Right cardiac atrium (tissue), 5 donors: ENCODE data around the gene XRCC4. TPM values are rescaled to one million over a fixed set of nuclear protein-coding genes. Genes with fewer than 3 reads are reported as not detected.
"Not testable (repeated sequence)": the region's sequence is repeated elsewhere in the genome, so short reads cannot be mapped to it uniquely, and the experiment has no call there.

ENCODE experiments used
- ATAC-seq, 2 donors: fragments of 200-7000 bp; cut with Tn5 transposase; one replicate each; pipeline versions ENCODE4 v1.8.0 to v1.9.1; 2020; ENCODE audit warnings: moderate library complexity in 2 of 2, mild to moderate bottlenecking in 1 of 2
- DNase-seq, 3 donors: peaks; one replicate each; pipeline ENCODE4 v3.0.0-alpha.2; 2020
- H3K27ac ChIP-seq: one replicate; pipeline ENCODE4 v1.5.1; 2013; ENCODE audit warnings: mild to moderate bottlenecking, low read length, control low read depth, moderate library complexity
- H3K27me3 ChIP-seq: one replicate; pipeline ENCODE4 v1.6.1; 2013; ENCODE audit not compliant: control insufficient read depth, insufficient read depth
- H3K4me1 ChIP-seq: one replicate; pipeline ENCODE4 v1.6.1; 2013; ENCODE audit warnings: low read length; ENCODE audit not compliant: control insufficient read depth, insufficient read depth
- H3K4me3 ChIP-seq: one replicate; pipeline ENCODE4 v1.5.1; 2013; ENCODE audit warnings: low read length, control low read depth
- H3K9me3 ChIP-seq: one replicate; pipeline ENCODE4 v1.6.1; 2013; ENCODE audit warnings: low read length; ENCODE audit not compliant: control insufficient read depth
- WGBS: extraction: QIAGEN DNeasy Blood & Tissue Kit; methylation state at CpG from one replicate; pipeline ENCODE4 v1.1.7; 2013; 5-methylcytosine and 5-hydroxymethylcytosine counted together
- intact Hi-C, 4 donors: fragments of 100-400 bp; cut with DNase I; formaldehyde crosslinking; loops; one replicate each; pipeline versions ENCODE4 v1.11.0 to v1.14.0; 2022 to 2023
- polyA plus RNA-seq: library from polyadenylated mRNA; stranded (reverse); fragments of 200-250 nt; gene quantifications from one replicate; pipeline ENCODE4 v1.2.3, GENCODE V29; 2013
- total RNA-seq, 4 donors: library from RNA; stranded (reverse); fragmentation: NEBNext Ultra II Directional; extraction: Animal tissue kit (Norgen Biotek cat#: 25700); gene quantifications; one replicate each; pipeline ENCODE4 v1.2.1, GENCODE V29; 2021
- donor health status: healthy with polysubstance abuse.
- donor health status: DM: no; HTN: yes; CAD: no.
- donor health status: DM: no; HTN: no; CAD: no.
- donor health status: DM: no; HTN: yes; CAD: no; lungs with severe emphysema.
- donor health status: DM: yes; HTN: yes; CAD: no.

XRCC4 gene
- total and polyA plus RNA-seq, 5 donors: 7.1 to 8.6 (median 7.5) TPM

GRCh38 chr5:83245037-83245436, 167.7 kb downstream of the XRCC4 start:
- 95% methylated on average over 3 of the region's 3 CpGs for WGBS
- intact Hi-C loops: no loop called here
- no peak for ATAC-seq
- H3K27ac ChIP-seq: no peak overlapping the region
- no peak for DNase-seq
- no peaks in the 10 kb centered on the region for H3K9me3 ChIP-seq
- H3K4me3 ChIP-seq: no peak overlapping the region
- no peaks in the 10 kb centered on the region for H3K4me1 ChIP-seq
- no peaks in the 10 kb centered on the region for H3K27me3 ChIP-seq

- ATAC-seq: no peak
- Histone ChIP-seq H3K27ac (no peak overlapping the region), H3K4me3 (no peak overlapping the region), H3K4me1 (no peaks in the 10 kb centered on the region), H3K9me3 (no peaks in the 10 kb centered on the region), H3K27me3 (no peaks in the 10 kb centered on the region)
- 52% methylated on average over 1 of the region's 1 CpG for WGBS
- DNase-seq: no peak
- intact Hi-C loops: no loop called here
Measured at GRCh38 chr5:83246071-83246470, 168.7 kb downstream of the XRCC4 start.

- H3K9me3 ChIP-seq: no peaks in the 10 kb centered on the region
- DNase-seq: no peak
- H3K27ac ChIP-seq: no peak overlapping the region
- 91% methylated on average over 4 of the region's 4 CpGs for WGBS
- H3K27me3 ChIP-seq: no peaks in the 10 kb centered on the region
- no peaks in the 10 kb centered on the region for H3K4me1 ChIP-seq
- intact Hi-C loops: no loop called here
- ATAC-seq: no peak
- H3K4me3 ChIP-seq: no peak overlapping the region
Measured at GRCh38 chr5:83249156-83249555, 171.8 kb downstream of the XRCC4 start.

GRCh38 chr5:83251849-83252248, 174.5 kb downstream of the XRCC4 start:
- DNase-seq: no peak
- intact Hi-C loops: no loop called here
- Histone ChIP-seq H3K4me3 (no peak overlapping the region), H3K4me1 (no peaks in the 10 kb centered on the region), H3K27ac (no peak overlapping the region), H3K27me3 (no peaks in the 10 kb centered on the region), H3K9me3 (no peaks in the 10 kb centered on the region)
- no peak for ATAC-seq
- WGBS: 88% methylated on average over 1 of the region's 1 CpG

GRCh38 chr5:83253720-83254119, 176.4 kb downstream of the XRCC4 start:
- Histone ChIP-seq H3K27me3 (no peaks in the 10 kb centered on the region), H3K4me1 (no peaks in the 10 kb centered on the region), H3K4me3 (no peak overlapping the region), H3K27ac (no peak overlapping the region), H3K9me3 (no peaks in the 10 kb centered on the region)
- ATAC-seq (no peak), DNase-seq (no peak)
- 76% methylated on average over 2 of the region's 2 CpGs for WGBS
- intact Hi-C loops: no loop called here

GRCh38 chr5:83255268-83255667, 177.9 kb downstream of the XRCC4 start:
- no peaks in the 10 kb centered on the region for H3K9me3 ChIP-seq
- intact Hi-C loops: no loop called here
- no peak overlapping the region for H3K4me3 ChIP-seq
- WGBS: 82% methylated on average over 1 of the region's 1 CpG
- H3K4me1 ChIP-seq: no peaks in the 10 kb centered on the region
- ATAC-seq (peak in 1 of 2 donors; percentile 31), DNase-seq (no peak)
- no peak overlapping the region for H3K27ac ChIP-seq
- no peaks in the 10 kb centered on the region for H3K27me3 ChIP-seq

DNA sequence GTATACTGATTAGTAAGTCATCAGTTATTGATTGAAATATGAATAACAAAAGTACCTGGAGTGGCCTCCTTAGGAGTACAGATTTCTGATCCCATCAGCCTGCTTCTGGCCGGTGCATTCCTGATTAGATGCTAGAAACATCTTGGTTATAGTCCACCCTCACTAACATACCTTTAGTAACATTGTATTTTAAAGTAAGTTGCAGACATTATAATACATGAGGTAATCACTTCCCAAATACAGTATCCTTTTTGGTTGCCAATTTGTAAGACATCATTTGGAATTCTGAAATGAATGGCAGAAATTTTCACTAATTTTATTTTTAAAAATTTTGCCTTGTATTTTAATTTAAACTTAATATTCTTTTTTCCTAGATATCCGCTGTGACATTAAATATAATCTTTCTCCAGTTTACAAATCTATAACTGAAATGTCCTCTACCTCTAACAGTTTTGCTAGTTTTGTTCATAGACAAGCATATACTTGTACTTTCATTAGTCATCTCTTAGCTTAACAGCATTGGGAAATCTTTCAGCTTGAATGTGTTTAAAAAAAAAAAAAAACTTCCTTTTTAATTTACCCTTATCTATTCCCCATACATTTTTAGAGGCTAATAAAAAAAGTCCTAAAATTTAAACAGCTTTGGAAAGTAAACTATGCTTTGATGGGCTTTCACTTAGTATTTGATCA, 178.9 kb downstream of the XRCC4 start:
- intact Hi-C loops: no loop called here

DNA sequence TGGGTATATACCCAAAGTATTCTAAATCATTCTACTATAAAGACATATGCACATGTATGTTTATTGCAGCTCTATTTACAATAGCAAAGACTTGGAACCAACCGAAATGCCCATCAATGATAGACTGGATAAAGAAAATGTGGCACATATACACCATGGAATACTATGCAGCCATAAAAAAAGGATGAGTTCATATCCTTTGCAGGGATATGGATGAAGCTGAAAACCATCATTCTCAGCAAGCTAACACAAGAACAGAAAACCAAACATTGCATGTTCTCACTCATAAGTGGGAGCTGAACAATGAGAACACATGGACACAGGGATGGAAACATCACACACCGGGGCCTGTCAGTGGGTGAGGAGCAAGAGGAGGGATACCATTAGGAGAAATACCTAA, 180.3 kb downstream of the XRCC4 start:
- H3K4me1 ChIP-seq, H3K4me3 ChIP-seq, H3K9me3 ChIP-seq, H3K27ac ChIP-seq, DNase-seq, H3K27me3 ChIP-seq, intact Hi-C loops, ATAC-seq: not testable (repeated sequence)
- 97% methylated on average over 2 of the region's 2 CpGs for WGBS

More for the DNA sequence above, 178.9 kb downstream of the XRCC4 start:
- ATAC-seq (no peak), DNase-seq (no peak)
- H3K9me3 ChIP-seq: no peaks in the 10 kb centered on the region
- H3K27ac ChIP-seq: no peak overlapping the region
- H3K27me3 ChIP-seq: no peaks in the 10 kb centered on the region
- H3K4me1 ChIP-seq: no peaks in the 10 kb centered on the region
- 95% methylated on average over 2 of the region's 2 CpGs for WGBS
- H3K4me3 ChIP-seq: no peak overlapping the region

DNA sequence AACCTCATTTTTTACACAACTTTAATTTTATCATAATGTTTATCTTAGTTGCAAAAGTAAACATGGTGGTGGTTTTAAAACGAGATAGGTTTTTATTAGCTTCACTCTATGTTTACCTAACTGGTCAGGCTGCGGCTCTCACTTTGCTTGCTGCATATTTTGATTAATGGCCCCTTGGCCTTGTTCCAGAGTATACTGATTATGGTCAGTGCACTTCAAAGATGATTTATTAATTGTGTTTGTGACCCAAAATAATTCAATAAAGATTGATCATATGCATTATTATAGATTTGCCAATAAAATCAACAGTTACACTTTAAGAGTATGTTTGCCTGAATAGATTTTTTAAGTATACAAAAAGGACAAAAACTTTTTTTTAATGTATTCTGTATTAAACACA, 188.0 kb downstream of the XRCC4 start:
- no peak for ATAC-seq
- intact Hi-C loops: no loop called here
- 33% methylated on average over 2 of the region's 2 CpGs for WGBS

GRCh38 chr5:83270311-83270710, 193.0 kb downstream of the XRCC4 start:
- intact Hi-C loops: no loop called here
- WGBS: 94% methylated on average over 1 of the region's 1 CpG
- Histone ChIP-seq H3K4me3 (no peak overlapping the region), H3K27ac (no peak overlapping the region), H3K4me1 (no peaks in the 10 kb centered on the region), H3K9me3 (no peaks in the 10 kb centered on the region), H3K27me3 (no peaks in the 10 kb centered on the region)
- ATAC-seq: no peak
- DNase-seq: no peak

More for the DNA sequence above, 188.0 kb downstream of the XRCC4 start:
- no peaks in the 10 kb centered on the region for H3K27me3 ChIP-seq
- no peaks in the 10 kb centered on the region for H3K9me3 ChIP-seq
- H3K4me3 ChIP-seq: no peak overlapping the region
- no peak overlapping the region for H3K27ac ChIP-seq
- no peak for DNase-seq
- no peaks in the 10 kb centered on the region for H3K4me1 ChIP-seq

- Histone ChIP-seq H3K27ac (no peak overlapping the region), H3K27me3 (no peaks in the 10 kb centered on the region), H3K9me3 (no peaks in the 10 kb centered on the region), H3K4me1 (no peaks in the 10 kb centered on the region), H3K4me3 (no peak overlapping the region)
- ATAC-seq (peak; percentile 89 to 92), DNase-seq (peak; percentile 29 to 64 (median 62))
- intact Hi-C loops: no loop called here
- 54% methylated on average over 4 of the region's 4 CpGs for WGBS
Measured at GRCh38 chr5:83277154-83277553, 199.8 kb downstream of the XRCC4 start.

DNA sequence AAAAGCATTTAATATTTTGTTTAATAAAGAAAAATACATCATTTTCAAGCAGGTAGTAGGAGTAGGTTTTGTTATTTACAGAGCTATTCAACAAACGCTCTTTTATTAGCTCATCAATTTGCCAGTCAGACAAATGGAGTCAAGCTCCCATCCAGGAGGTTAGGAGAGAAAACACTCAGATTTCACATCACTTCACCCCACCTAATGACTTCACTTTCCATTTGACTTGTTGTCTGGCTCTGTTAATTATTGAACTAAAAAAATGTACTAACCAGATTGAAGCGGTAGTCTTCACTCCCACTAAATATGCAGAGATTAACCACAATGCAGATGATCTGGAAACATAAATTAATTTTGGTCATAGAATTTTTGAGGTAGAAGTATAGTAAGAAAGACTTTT, 200.6 kb downstream of the XRCC4 start:
- no peaks in the 10 kb centered on the region for H3K4me1 ChIP-seq
- ATAC-seq: no peak
- intact Hi-C loops: no loop called here

More for the DNA sequence above, 200.6 kb downstream of the XRCC4 start:
- no peak for DNase-seq
- H3K27me3 ChIP-seq: no peaks in the 10 kb centered on the region
- no peaks in the 10 kb centered on the region for H3K9me3 ChIP-seq
- 96% methylated on average over 2 of the region's 2 CpGs for WGBS
- H3K27ac ChIP-seq: no peak overlapping the region
- H3K4me3 ChIP-seq: no peak overlapping the region
